Liver (tissue), 9 donors: Measurements from ENCODE around the gene ATP2B3. TPM values are rescaled to one million over a fixed set of nuclear protein-coding genes. Genes with fewer than 3 reads are reported as not detected.

Experiments
- DNase-seq: peaks from one replicate; pipeline ENCODE4 v3.0.0-alpha.2; 2017; ENCODE audit warnings: low spot score
- H3K27ac ChIP-seq, 2 donors: one replicate each; pipeline ENCODE4 v1.7.0; 2013; ENCODE audit warnings: inconsistent platforms in 2 of 2, low read length in 2 of 2, control low read depth in 1 of 2, low read depth in 1 of 2, mild to moderate bottlenecking in 1 of 2
- H3K27me3 ChIP-seq, 4 donors: one replicate each; pipeline versions ENCODE4 v1.6.1 to v1.7.0; 2013; ENCODE audit warnings: low read length in 3 of 4, inconsistent platforms in 1 of 4, mild to moderate bottlenecking in 1 of 4, moderate library complexity in 1 of 4; ENCODE audit not compliant: control insufficient read depth in 4 of 4, insufficient read depth in 4 of 4
- H3K36me3 ChIP-seq, 4 donors: one replicate each; pipeline versions ENCODE4 v1.6.1 to v1.7.0; 2013; ENCODE audit warnings: low read length in 3 of 4, mild to moderate bottlenecking in 3 of 4, low read depth in 1 of 4, moderate library complexity in 1 of 4; ENCODE audit not compliant: control insufficient read depth in 4 of 4, insufficient read depth in 3 of 4
- H3K4me1 ChIP-seq, 4 donors: one replicate each; pipeline versions ENCODE4 v1.6.1 to v1.7.0; 2013; ENCODE audit warnings: low read length in 3 of 4, mild to moderate bottlenecking in 3 of 4, moderate library complexity in 1 of 4; ENCODE audit not compliant: control insufficient read depth in 4 of 4, insufficient read depth in 4 of 4
- H3K4me3 ChIP-seq, 3 donors: one replicate each; pipeline versions ENCODE4 v1.6.1 to v1.7.0; 2013; ENCODE audit warnings: low read length in 3 of 3, control low read depth in 1 of 3, low read depth in 1 of 3, mild to moderate bottlenecking in 1 of 3
- H3K9ac ChIP-seq, 2 donors: one replicate each; pipeline ENCODE4 v1.7.0; 2013; ENCODE audit warnings: low read length in 2 of 2, mild to moderate bottlenecking in 2 of 2, moderate library complexity in 2 of 2, control low read depth in 1 of 2, low read depth in 1 of 2
- H3K9me3 ChIP-seq, 4 donors: one replicate each; pipeline versions ENCODE4 v1.6.1 to v1.7.0; 2013; ENCODE audit warnings: low read length in 3 of 4; ENCODE audit not compliant: control insufficient read depth in 4 of 4
- ATF3 ChIP-seq: IDR thresholded peaks from 2 replicates; pipeline ENCODE4 v1.6.1; 2016; ENCODE audit warnings: antibody characterized with exemption
- FOXA1 ChIP-seq: IDR thresholded peaks from 2 replicates; pipeline ENCODE4 v1.6.1; 2016; ENCODE audit warnings: antibody characterized with exemption
- FOXA2 ChIP-seq: IDR thresholded peaks from 2 replicates; pipeline ENCODE4 v1.6.1; 2016; ENCODE audit warnings: antibody characterized with exemption
- GABPA ChIP-seq, 2 donors: IDR thresholded peaks in 1 of 2; conservative IDR thresholded peaks in 1 of 2; 2 replicates each; pipeline ENCODE4 v1.6.1; 2016; ENCODE audit warnings: antibody characterized with exemption in 2 of 2, mild to moderate bottlenecking in 1 of 2, moderate library complexity in 1 of 2
- HNF4A ChIP-seq, 2 donors: conservative IDR thresholded peaks; 2 replicates each; pipeline ENCODE4 v1.6.1; 2016; ENCODE audit warnings: antibody characterized with exemption in 2 of 2, mild to moderate bottlenecking in 2 of 2
- HNF4G ChIP-seq: IDR thresholded peaks from 2 replicates; pipeline ENCODE4 v1.6.1; 2016; ENCODE audit warnings: antibody characterized with exemption
- JUND ChIP-seq, 2 donors: IDR thresholded peaks; 2 replicates each; pipeline ENCODE4 v1.6.1; 2016; ENCODE audit warnings: antibody characterized with exemption in 2 of 2
- MAX ChIP-seq: IDR thresholded peaks from 2 replicates; pipeline ENCODE4 v1.6.1; 2016; ENCODE audit warnings: antibody characterized with exemption
- RAD21 ChIP-seq, 2 donors: IDR thresholded peaks; 2 replicates each; pipeline ENCODE4 v1.6.1; 2016; ENCODE audit warnings: antibody characterized with exemption in 2 of 2, mild to moderate bottlenecking in 2 of 2
- REST ChIP-seq: IDR thresholded peaks from 2 replicates; pipeline ENCODE4 v1.6.1; 2016; ENCODE audit warnings: antibody characterized with exemption, mild to moderate bottlenecking
- SP1 ChIP-seq: IDR thresholded peaks from 2 replicates; pipeline ENCODE4 v1.6.1; 2018; ENCODE audit warnings: antibody characterized with exemption, mild to moderate bottlenecking
- TAF1 ChIP-seq: conservative IDR thresholded peaks from 2 replicates; pipeline ENCODE4 v1.6.1; 2016; ENCODE audit warnings: antibody characterized with exemption, mild to moderate bottlenecking
- YY1 ChIP-seq: IDR thresholded peaks from 2 replicates; pipeline ENCODE4 v1.6.1; 2016; ENCODE audit warnings: antibody characterized with exemption, mild to moderate bottlenecking
- WGBS: extraction: QIAGEN DNeasy Blood & Tissue Kit; methylation state at CpG from one replicate; pipeline ENCODE4 v1.1.7; 2013; 5-methylcytosine and 5-hydroxymethylcytosine counted together
- polyA plus RNA-seq, 2 donors: library from polyadenylated mRNA; stranded (reverse) in 1 of 2; unstranded in 1 of 2; fragments of 200-250 nt in 1 of 2; fragments of >200 nt in 1 of 2; fragmentation: Nextera tagmentation in 1 of 2; extraction: Ambion mirVana in 1 of 2; gene quantifications; one replicate each; pipeline versions ENCODE4 v1.2.1 to v1.2.3, GENCODE V29; 2013 to 2015
- total RNA-seq, 2 donors: library from RNA; depleted of rRNA; stranded (reverse); fragments of >200 nt; gene quantifications; one replicate each; pipeline ENCODE4 v1.2.3, GENCODE V29; 2014
- TF ChIP-seq, protein P1 (sequence below): IDR thresholded peaks from 2 replicates; pipeline ENCODE4 v1.6.1; 2016; ENCODE audit warnings: antibody characterized with exemption
- donor health status: healthy.
- donor health status: healthy.
- donor health status: healthy.
- donor health status: healthy.
- donor health status: healthy.

Gene ATP2B3
- total and polyA plus RNA-seq, 4 donors, result not detected

GRCh38 chrX:153595859-153596857, 78.7 kb downstream of the ATP2B3 start:
- DNase-seq, result no peak
- H3K4me3 ChIP-seq, result no peak overlapping the region
- H3K9me3 ChIP-seq, result no peaks in the 10 kb centered on the region
- no peak overlapping the region for H3K27ac ChIP-seq
- H3K4me1 ChIP-seq, result peaks cover 0 to 25% (median 14%) of the 10 kb centered on the region in 4 donors
- H3K27me3 ChIP-seq, result no peaks in the 10 kb centered on the region
- peaks cover 0 to 13% (median 6%) of the 10 kb centered on the region in 4 donors for H3K36me3 ChIP-seq
- WGBS, result 93% methylated on average over 21 of the region's 21 CpGs
- H3K9ac ChIP-seq, result no peak overlapping the region
- TF ChIP-seq REST (no peak), RAD21 (IDR thresholded peaks at IDR 0.05) (no peak), FOXA1 (no peak), ATF3 (no peak), FOXA2 (no peak), TAF1 (no peak), HNF4A (conservative IDR thresholded peaks at IDR 0.05) (no peak), JUND (IDR thresholded peaks at IDR 0.05) (no peak), MAX (no peak)
- TF ChIP-seq, protein P1, sequence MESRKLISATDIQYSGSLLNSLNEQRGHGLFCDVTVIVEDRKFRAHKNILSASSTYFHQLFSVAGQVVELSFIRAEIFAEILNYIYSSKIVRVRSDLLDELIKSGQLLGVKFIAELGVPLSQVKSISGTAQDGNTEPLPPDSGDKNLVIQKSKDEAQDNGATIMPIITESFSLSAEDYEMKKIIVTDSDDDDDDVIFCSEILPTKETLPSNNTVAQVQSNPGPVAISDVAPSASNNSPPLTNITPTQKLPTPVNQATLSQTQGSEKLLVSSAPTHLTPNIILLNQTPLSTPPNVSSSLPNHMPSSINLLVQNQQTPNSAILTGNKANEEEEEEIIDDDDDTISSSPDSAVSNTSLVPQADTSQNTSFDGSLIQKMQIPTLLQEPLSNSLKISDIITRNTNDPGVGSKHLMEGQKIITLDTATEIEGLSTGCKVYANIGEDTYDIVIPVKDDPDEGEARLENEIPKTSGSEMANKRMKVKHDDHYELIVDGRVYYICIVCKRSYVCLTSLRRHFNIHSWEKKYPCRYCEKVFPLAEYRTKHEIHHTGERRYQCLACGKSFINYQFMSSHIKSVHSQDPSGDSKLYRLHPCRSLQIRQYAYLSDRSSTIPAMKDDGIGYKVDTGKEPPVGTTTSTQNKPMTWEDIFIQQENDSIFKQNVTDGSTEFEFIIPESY, result no peak

- Histone ChIP-seq H3K4me1 (peaks cover 0 to 25% (median 14%) of the 10 kb centered on the region in 4 donors), H3K9ac (no peak overlapping the region), H3K36me3 (peaks cover 0 to 5% (median 3%) of the 10 kb centered on the region in 4 donors), H3K27ac (no peak overlapping the region), H3K4me3 (no peak overlapping the region), H3K9me3 (no peaks in the 10 kb centered on the region), H3K27me3 (no peaks in the 10 kb centered on the region)
- TF ChIP-seq GABPA (IDR thresholded peaks at IDR 0.05 in 1 of 2, conservative IDR thresholded peaks at IDR 0.05 in 1 of 2) (no peak), ATF3 (no peak), RAD21 (IDR thresholded peaks at IDR 0.05) (no peak), JUND (IDR thresholded peaks at IDR 0.05) (no peak), HNF4G (no peak), HNF4A (conservative IDR thresholded peaks at IDR 0.05) (no peak), SP1 (no peak), YY1 (no peak)
- WGBS, result 93% methylated on average over 6 of the region's 6 CpGs
- no peak for DNase-seq
Observed at GRCh38 chrX:153596981-153597750, 79.7 kb downstream of the ATP2B3 start.
